Measurements from ENCODE around the gene IMPA2.

IMPA2 gene

DNA sequence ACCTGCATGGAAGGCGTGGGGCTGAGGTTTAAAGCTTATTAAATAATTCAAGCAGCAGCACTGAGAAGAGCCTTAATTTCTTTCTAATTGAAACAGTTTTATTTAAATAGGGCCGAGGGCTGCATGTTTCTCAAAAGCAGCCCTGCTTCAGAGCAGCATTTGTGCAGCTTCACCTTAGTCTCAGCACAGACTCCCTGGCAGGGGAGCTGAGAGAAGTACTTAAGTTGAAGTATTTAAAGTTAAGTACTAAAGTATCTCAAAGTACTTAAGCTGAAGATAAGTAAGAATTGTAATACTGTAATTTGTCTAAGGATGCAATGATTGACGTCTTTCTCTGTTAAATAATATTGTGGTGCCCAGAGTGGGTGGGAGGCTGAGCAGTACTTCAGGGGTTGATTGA, 31.4 kb downstream of the IMPA2 start:
- H3K4me1 Mint-ChIP-seq, result no peaks in the 10 kb centered on the region
- H3K27ac Mint-ChIP-seq, result no peak overlapping the region
- DNase-seq (ENCODE audit: low spot score in 2 of 2) (no peak), ATAC-seq (ENCODE audit: low read depth) (no peak)
- peaks cover 12% of the 10 kb centered on the region for H3K36me3 Mint-ChIP-seq
- no peaks in the 10 kb centered on the region for H3K27me3 Mint-ChIP-seq
- no peaks in the 10 kb centered on the region for H3K9me3 Mint-ChIP-seq
- no peak overlapping the region for H3K4me3 Mint-ChIP-seq

DNA sequence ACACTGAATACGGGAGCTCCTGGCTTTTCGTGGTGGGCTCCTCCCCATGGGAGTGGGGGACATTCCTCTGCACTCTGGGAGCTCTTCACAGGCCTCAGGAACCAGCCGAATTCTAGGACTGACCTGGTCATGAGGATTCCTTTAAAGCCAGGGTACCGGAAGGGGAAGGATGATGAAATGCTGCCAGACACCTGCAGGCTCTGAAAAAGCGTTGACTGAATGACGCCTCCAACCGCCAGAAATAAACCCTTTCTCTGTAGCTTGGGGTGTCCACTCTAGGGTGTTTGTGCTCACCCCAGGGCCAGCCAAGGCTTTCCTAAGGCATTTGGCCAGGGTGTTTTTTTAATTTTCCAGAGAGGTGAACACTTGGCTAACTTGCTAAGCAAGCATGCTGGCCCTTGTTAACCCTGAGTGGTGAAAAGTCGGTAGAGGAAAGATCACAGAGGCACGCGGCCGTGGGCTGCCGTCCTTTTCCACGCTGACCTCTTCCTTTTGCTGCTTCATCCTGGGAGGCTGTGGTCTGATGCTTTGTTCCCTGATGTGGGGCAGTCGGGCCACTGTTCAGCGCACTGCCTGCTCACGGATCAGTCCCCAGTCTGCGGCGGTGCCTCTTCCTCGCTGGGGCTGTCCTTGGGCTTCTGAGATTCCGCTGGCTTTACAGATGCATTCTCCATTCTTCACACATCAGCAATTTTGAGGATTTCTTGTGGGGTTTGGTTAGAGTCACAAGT, 32.0 kb downstream of the IMPA2 start:
- Mint-ChIP-seq H3K27me3 (no peaks in the 10 kb centered on the region), H3K9me3 (no peaks in the 10 kb centered on the region), H3K4me1 (no peaks in the 10 kb centered on the region), H3K36me3 (peaks cover 13% of the 10 kb centered on the region), H3K4me3 (no peak overlapping the region), H3K27ac (no peak overlapping the region)
- DNase-seq (ENCODE audit: low spot score in 2 of 2) (no peak), ATAC-seq (ENCODE audit: low read depth) (no peak)

DNA sequence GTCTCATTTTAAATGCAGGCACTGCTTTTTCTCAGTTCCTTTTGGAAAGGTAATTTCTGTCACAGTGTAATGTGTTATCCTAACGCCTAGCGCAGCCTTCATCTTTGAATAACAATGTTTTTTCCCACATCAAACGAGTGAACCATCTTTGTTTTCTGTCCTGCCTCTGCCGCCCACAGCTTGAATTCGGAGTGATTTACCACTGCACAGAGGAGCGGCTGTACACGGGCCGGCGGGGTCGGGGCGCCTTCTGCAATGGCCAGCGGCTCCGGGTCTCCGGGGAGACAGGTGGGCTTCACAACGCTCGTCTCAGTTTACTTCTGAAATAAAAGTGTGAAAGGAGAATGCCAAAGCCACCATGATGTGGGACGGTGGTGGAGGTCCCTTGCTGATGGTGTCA, 32.8 kb downstream of the IMPA2 start:
- Mint-ChIP-seq H3K27me3 (no peaks in the 10 kb centered on the region), H3K4me3 (no peak overlapping the region), H3K4me1 (no peaks in the 10 kb centered on the region), H3K36me3 (peaks cover 12% of the 10 kb centered on the region), H3K9me3 (no peaks in the 10 kb centered on the region), H3K27ac (no peak overlapping the region)
- ATAC-seq (ENCODE audit: low read depth), result no peak
- no peak for DNase-seq (ENCODE audit: low spot score in 2 of 2)

DNA sequence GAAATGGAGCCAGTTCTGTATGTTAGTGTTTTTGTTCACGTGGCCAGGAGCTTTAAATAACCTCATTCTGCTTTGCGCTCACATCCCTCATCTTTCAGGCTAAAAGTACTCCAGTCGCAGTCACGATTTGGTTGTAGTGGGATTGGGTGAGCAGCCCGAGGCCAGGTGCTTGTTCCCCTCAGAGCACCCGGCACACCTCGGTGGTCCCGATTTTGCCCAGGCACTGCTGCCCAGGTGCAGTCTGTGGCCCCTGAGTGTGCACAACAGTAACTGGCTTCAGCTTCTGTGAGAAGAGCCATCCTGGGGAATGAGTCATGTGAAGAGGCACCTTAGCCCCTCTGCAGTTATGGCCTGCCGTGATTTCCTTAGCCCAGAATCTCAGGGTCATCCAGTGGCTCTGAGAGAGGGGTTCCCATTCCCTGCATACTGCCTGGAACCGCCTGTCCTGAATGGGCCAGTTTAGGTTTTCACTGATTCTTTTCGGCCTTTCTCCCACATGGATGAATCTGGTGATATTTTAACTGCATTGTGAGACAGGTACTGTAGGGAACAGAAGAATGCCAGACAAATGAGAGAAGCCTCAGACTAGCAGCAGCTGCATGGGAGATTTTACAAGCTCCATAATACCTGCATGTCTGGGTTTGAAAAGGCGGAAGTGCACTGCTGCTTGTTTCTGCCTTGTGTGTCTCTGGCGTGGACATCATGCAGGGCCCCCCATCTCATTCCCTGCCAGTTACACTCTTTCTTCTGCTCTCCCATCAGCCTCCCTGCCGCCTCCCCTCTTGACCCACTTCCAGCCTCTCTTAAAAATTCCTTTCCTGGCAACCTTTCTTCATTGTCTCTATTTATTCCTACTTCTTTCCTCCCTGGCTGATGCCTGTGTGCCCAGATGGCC, 33.5 kb downstream of the IMPA2 start:
- Mint-ChIP-seq H3K9me3 (no peaks in the 10 kb centered on the region), H3K36me3 (peaks cover 12% of the 10 kb centered on the region), H3K4me1 (no peaks in the 10 kb centered on the region), H3K27ac (no peak overlapping the region), H3K4me3 (no peak overlapping the region), H3K27me3 (no peaks in the 10 kb centered on the region)
- ATAC-seq (ENCODE audit: low read depth) (no peak), DNase-seq (ENCODE audit: low spot score in 2 of 2) (no peak)

DNA sequence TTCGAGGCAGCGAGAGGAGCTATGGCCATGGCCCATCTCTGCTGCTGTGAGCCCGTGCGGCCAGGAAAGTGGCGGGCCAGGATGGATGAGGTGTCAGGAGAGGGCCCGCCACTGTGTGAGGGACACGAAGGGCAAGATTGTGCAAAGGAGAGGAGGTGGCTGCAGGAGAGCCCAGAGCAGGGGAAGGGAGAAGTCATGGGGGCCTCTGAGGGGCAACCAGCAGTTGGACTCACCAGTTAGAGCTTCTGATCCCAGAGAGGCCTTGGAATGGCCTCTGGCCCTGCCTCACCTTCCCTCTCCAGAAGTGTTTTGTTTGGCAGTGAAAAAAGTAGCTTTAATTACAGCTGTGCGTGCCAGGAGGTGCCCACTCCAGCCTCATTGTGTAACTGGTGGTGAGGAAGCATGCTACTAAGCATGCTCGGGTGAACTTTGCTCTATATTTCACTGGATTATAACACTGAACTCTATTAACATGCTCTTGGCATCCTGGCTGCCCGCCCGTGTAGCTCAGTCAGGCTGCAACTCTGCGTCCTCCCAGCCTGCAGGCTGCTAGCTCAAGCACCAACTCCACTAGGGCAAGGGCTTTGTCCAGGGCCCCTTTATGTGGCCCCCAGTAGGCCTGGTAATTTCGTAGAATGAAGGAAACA, 34.2 kb downstream of the IMPA2 start:
- Mint-ChIP-seq H3K27ac (no peak overlapping the region), H3K4me1 (no peaks in the 10 kb centered on the region), H3K9me3 (no peaks in the 10 kb centered on the region), H3K4me3 (no peak overlapping the region), H3K36me3 (peaks cover 12% of the 10 kb centered on the region), H3K27me3 (no peaks in the 10 kb centered on the region)
- no peak for DNase-seq (ENCODE audit: low spot score in 2 of 2)
- ATAC-seq (ENCODE audit: low read depth), result no peak

DNA sequence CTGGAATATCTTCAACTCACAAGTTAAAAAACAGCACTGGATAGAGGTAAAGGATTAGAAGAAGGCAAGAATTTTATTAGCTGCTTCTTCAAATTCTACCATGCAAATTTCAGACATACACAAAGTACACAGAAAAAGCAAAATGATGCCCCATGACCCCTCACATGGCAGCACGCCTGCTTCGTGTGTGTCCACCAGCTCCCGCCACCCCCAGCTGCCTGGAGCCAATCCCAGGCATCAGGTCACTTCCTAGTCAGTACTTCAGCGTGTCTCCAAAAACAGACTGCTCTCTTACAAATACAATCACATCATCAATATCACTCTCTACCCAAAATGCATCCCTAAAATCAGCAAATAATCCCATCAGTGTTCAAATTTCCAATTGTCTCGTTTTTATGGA, 35.8 kb downstream of the IMPA2 start:
- ATAC-seq (ENCODE audit: low read depth) (no peak), DNase-seq (ENCODE audit: low spot score in 2 of 2) (no peak)
- H3K9me3 Mint-ChIP-seq, result no peaks in the 10 kb centered on the region
- H3K4me1 Mint-ChIP-seq, result no peaks in the 10 kb centered on the region
- no peak overlapping the region for H3K27ac Mint-ChIP-seq
- no peaks in the 10 kb centered on the region for H3K27me3 Mint-ChIP-seq
- H3K36me3 Mint-ChIP-seq, result peaks cover 12% of the 10 kb centered on the region
- H3K4me3 Mint-ChIP-seq, result no peak overlapping the region

DNA sequence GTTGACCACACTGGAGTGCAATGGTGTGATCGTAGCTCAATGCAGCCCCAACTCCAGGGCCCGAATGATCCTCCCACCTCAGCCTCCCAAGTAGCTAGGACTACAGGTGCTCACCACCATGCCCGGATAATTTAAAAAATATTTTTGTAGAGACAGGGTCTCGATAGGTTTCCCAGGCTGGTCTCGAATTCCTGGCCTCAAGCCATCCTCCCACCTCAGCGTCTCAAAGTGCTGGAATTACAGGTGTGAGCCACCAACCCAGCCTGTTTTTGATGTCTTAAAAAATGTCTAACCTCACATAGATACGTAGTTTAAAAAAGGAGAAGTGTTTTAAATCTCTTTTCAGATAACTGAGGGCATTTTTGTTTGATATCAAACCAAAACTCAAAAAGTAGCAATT, 37.6 kb downstream of the IMPA2 start:
- Mint-ChIP-seq H3K4me3 (no peak overlapping the region), H3K9me3 (no peaks in the 10 kb centered on the region), H3K27ac (no peak overlapping the region), H3K36me3 (peaks cover 12% of the 10 kb centered on the region), H3K4me1 (no peaks in the 10 kb centered on the region), H3K27me3 (no peaks in the 10 kb centered on the region)
- ATAC-seq (ENCODE audit: low read depth), result no peak
- DNase-seq (ENCODE audit: low spot score in 2 of 2), result no peak

DNA sequence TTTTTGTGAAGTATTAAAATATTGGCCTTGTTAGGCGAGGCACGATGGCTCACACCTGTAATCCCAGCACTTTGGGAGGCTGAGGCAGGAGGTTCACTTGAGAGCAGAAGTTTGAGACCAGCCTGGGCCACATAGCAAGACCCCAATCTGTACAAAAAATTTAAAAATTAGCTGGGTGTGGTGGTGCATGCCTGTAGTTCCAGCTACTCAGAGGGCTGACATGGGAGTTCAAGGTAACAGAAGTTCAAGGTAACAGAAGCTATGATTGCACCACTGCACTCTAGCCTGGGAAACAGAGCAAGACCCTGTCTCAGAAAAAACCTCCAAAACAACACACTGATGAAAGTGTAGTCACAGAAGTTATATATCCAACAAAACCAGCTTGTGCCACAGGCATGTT, 39.8 kb downstream of the IMPA2 start:
- Mint-ChIP-seq H3K9me3 (no peaks in the 10 kb centered on the region), H3K27me3 (no peaks in the 10 kb centered on the region), H3K27ac (no peak overlapping the region), H3K4me1 (no peaks in the 10 kb centered on the region), H3K36me3 (peaks cover 9% of the 10 kb centered on the region), H3K4me3 (no peak overlapping the region)
- no peak for ATAC-seq (ENCODE audit: low read depth)
- no peak for DNase-seq (ENCODE audit: low spot score in 2 of 2)

DNA sequence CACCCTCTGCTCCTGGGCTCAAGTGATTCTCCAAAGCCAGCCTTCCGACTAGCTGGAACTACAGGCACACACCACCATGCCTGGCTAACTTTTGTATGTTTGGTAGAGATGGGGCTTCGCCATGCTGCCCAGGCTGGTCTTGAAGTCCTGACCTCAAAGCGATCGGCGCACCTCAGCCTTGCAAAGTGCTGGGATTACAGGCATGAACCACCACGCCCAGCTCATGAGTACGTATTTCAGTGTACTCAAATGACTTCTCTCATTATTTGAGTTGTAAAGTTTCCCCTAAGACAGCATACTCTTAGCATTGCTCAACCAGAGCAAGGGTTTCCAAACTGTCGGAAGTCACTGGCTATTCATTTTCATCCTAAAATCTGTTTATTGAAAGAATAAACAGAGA, 40.3 kb downstream of the IMPA2 start:
- DNase-seq (ENCODE audit: low spot score in 2 of 2) (no peak), ATAC-seq (ENCODE audit: low read depth) (no peak)
- no peak overlapping the region for H3K27ac Mint-ChIP-seq
- peaks cover 9% of the 10 kb centered on the region for H3K36me3 Mint-ChIP-seq
- no peak overlapping the region for H3K4me3 Mint-ChIP-seq
- H3K4me1 Mint-ChIP-seq, result no peaks in the 10 kb centered on the region
- no peaks in the 10 kb centered on the region for H3K27me3 Mint-ChIP-seq
- no peaks in the 10 kb centered on the region for H3K9me3 Mint-ChIP-seq

DNA sequence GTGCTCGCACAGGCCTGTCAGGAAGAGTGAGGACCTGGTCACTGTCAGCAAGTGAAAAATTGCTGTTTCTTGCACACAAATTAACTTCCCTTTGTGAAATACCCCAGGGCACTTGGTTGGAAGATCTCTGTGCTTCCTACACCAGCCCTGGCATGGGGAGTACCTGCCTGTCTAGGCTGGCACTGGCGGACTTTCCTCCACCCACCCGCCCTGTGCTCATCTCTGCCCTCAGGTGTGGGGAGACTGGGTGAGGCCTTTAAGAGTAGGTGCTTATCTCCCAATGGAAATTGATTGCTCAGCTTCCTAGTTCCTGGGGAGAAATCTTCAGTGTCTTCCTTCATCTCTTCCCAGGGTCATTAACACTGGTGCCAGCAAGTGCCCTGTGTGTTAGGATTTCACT, 42.1 kb downstream of the IMPA2 start:
- Mint-ChIP-seq H3K9me3 (no peaks in the 10 kb centered on the region), H3K36me3 (peaks cover under 1% of the 10 kb centered on the region), H3K4me3 (no peak overlapping the region), H3K4me1 (no peaks in the 10 kb centered on the region), H3K27me3 (no peaks in the 10 kb centered on the region), H3K27ac (no peak overlapping the region)
- no peak for DNase-seq (ENCODE audit: low spot score in 2 of 2)
- no peak for ATAC-seq (ENCODE audit: low read depth)

DNA sequence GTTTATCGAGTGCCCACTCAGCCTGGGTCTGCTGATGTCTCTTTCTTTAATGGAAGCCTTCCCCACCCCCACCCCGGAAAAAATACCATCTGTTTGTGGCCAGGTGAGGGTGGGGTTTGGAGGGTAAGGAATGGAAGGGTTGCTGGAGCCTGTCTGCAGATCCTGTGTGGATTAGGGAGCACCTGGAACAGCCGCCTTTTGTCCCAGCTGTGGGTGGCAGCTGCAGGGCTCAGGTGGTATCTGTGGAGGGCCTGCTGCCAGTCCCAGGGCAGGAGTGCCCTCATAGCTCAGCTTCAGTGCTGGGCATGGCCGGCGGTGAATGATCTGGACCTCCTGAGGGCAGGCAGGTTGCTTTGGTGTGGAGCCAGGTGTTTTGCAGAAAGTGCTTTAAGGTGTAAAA, 45.3 kb downstream of the IMPA2 start:
- H3K27me3 Mint-ChIP-seq, result no peaks in the 10 kb centered on the region
- H3K27ac Mint-ChIP-seq, result no peak overlapping the region
- ATAC-seq (ENCODE audit: low read depth), result no peak
- H3K4me3 Mint-ChIP-seq, result no peak overlapping the region
- no peaks in the 10 kb centered on the region for H3K9me3 Mint-ChIP-seq
- H3K36me3 Mint-ChIP-seq, result no peaks in the 10 kb centered on the region
- no peak for DNase-seq (ENCODE audit: low spot score in 2 of 2)
- H3K4me1 Mint-ChIP-seq, result peaks cover 2% of the 10 kb centered on the region

DNA sequence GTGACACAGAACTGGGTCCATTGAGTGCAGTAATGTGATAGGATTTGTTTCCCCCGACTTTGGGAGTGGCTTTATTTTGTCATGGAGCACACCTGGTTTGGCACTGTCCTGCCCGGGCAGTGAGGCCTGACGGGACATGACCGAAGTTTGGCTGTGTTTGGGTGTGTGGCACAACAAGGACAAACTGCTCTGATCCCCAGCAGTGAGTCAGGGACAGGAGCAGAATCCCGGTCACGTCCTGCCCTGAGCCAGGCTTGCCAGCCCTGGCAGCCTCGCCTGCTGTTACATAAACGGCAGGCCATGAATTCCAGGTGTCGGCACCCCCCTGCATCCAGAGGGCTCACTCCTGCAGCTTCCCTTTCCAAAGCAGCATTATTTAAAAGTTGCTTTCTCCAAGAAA, 45.7 kb downstream of the IMPA2 start:
- Mint-ChIP-seq H3K4me1 (peaks cover 2% of the 10 kb centered on the region), H3K36me3 (no peaks in the 10 kb centered on the region), H3K27ac (no peak overlapping the region), H3K9me3 (no peaks in the 10 kb centered on the region), H3K27me3 (no peaks in the 10 kb centered on the region), H3K4me3 (no peak overlapping the region)
- DNase-seq (ENCODE audit: low spot score in 2 of 2) (no peak), ATAC-seq (ENCODE audit: low read depth) (no peak)

DNA sequence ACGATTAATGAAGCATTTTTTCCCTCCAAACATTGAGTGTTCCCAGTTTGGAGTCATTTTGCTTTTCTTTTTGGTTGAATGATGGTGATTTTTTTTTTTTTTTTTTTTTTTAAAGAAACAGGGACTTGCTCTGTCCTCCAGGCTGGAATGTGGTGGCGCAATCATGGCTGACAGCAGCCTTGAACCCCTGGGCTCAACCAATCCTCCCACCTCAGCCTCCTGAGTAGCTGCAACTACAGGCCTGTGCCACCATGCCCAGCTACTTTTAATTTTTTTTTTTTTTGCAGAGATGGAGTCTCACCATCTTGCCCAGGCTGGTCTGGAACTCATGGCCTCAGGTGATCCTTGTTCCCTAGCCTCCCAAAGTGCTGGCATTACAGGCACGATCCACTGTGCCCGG, 46.2 kb downstream of the IMPA2 start:
- DNase-seq (ENCODE audit: low spot score in 2 of 2), result no peak
- no peak for ATAC-seq (ENCODE audit: low read depth)
- H3K27ac Mint-ChIP-seq, result no peak overlapping the region
- peaks cover 2% of the 10 kb centered on the region for H3K4me1 Mint-ChIP-seq
- no peaks in the 10 kb centered on the region for H3K9me3 Mint-ChIP-seq
- H3K27me3 Mint-ChIP-seq, result no peaks in the 10 kb centered on the region
- no peak overlapping the region for H3K4me3 Mint-ChIP-seq
- H3K36me3 Mint-ChIP-seq, result no peaks in the 10 kb centered on the region

DNA sequence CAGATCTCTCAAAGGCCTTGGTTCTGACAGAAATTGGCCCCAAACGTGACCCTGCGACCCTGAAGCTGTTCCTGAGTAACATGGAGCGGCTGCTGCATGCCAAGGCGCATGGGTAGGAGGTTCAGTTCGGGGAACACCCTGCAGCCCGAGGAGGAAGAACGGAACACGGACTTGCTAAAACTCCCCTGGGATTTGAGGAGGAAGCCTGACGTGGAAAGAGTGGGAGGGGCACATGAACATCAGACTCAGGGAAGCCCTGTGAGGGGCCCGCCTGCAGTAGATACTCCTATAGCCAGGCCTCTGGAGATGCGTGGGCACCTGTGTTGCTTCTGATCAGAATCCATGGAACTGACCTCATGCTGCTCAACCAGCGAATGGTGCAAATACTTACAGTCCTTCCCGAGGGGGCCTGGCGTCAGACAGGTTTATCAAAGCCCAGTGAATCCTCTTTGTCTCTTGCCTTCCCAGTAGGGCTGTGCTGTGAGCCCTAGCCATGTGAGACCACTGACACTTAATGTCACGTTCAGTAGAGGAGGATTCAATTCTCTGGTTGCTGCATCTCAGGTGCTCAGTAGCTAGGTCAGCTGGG, 46.8 kb downstream of the IMPA2 start:
- H3K27ac Mint-ChIP-seq, result no peak overlapping the region

More for the DNA sequence above, 46.8 kb downstream of the IMPA2 start:
- Mint-ChIP-seq H3K36me3 (no peaks in the 10 kb centered on the region), H3K4me3 (no peak overlapping the region), H3K4me1 (peaks cover 2% of the 10 kb centered on the region), H3K27me3 (no peaks in the 10 kb centered on the region), H3K9me3 (no peaks in the 10 kb centered on the region)
- ATAC-seq (ENCODE audit: low read depth) (no peak), DNase-seq (ENCODE audit: low spot score in 2 of 2) (no peak)
